DND-41 (cell line): ENCODE measurements around the gene ADIRF.

Experiments
- ATAC-seq: fragments of 200-7000 bp; cut with Tn5 transposase; 3 replicates; pipeline ENCODE4 v1.9.1; 2021; ENCODE audit warnings: low read depth; ENCODE audit not compliant: insufficient read depth
- DNase-seq: peaks from one replicate; pipeline ENCODE4 v3.0.0-alpha.2; 2020
- H2AFZ ChIP-seq: 2 replicates; pipeline ENCODE4 v1.6.0; 2012; ENCODE audit warnings: low read depth, low read length
- H3K27ac ChIP-seq: 2 replicates; pipeline ENCODE4 v1.5.1; 2012; ENCODE audit warnings: low read length, inconsistent platforms
- H3K27me3 ChIP-seq: fragments of 200-600 bp; sonication (generic); 2 replicates; pipeline ENCODE4 v1.6.0; 2012; ENCODE audit warnings: low read length, mild to moderate bottlenecking, inconsistent platforms; ENCODE audit not compliant: insufficient read depth, poor library complexity
- H3K36me3 ChIP-seq: 2 replicates; pipeline ENCODE4 v1.5.1; 2012; ENCODE audit warnings: low read length, inconsistent platforms; ENCODE audit not compliant: insufficient read depth
- H3K4me1 ChIP-seq: 2 replicates; pipeline ENCODE4 v1.5.1; 2012; ENCODE audit warnings: mild to moderate bottlenecking, low read length; ENCODE audit not compliant: insufficient read depth
- H3K4me2 ChIP-seq: 2 replicates; pipeline ENCODE4 v1.6.0; 2012; ENCODE audit warnings: mild to moderate bottlenecking, moderate library complexity, low read length, inconsistent platforms; ENCODE audit not compliant: insufficient read depth
- H3K4me3 ChIP-seq, 2 experiments: fragments of 200-600 bp in 1 of 2; shearing (Covaris generic) in 1 of 2; 2 replicates each; pipeline ENCODE4 v1.5.1; 2012 to 2016; ENCODE audit warnings: inconsistent platforms in 2 of 2, low read length in 2 of 2, mild to moderate bottlenecking in 2 of 2, low read depth in 1 of 2, moderate library complexity in 1 of 2
- H3K79me2 ChIP-seq: 2 replicates; pipeline ENCODE4 v1.6.0; 2012; ENCODE audit warnings: low read length, inconsistent platforms; ENCODE audit not compliant: insufficient read depth
- H3K9ac ChIP-seq: 2 replicates; pipeline ENCODE4 v1.6.0; 2012; ENCODE audit warnings: low read depth, mild to moderate bottlenecking, inconsistent platforms, low read length, moderate library complexity
- H3K9me3 ChIP-seq: 2 replicates; pipeline ENCODE4 v1.5.1; 2012; ENCODE audit warnings: low read length, moderate library complexity, mild to moderate bottlenecking, inconsistent platforms; ENCODE audit not compliant: insufficient read depth, severe bottlenecking
- H4K20me1 ChIP-seq: 2 replicates; pipeline ENCODE4 v1.6.0; 2012; ENCODE audit warnings: low read length; ENCODE audit not compliant: insufficient read depth
- CTCF ChIP-seq: IDR thresholded peaks from 2 replicates; pipeline ENCODE4 v1.5.1; 2012; ENCODE audit warnings: borderline replicate concordance, low read length, moderate library complexity, mild to moderate bottlenecking; ENCODE audit not compliant: poor library complexity, severe bottlenecking; ENCODE audit errors: extremely low read depth
- EZH2 ChIP-seq: IDR thresholded peaks from 3 replicates; pipeline ENCODE4 v1.6.1; 2012; ENCODE audit warnings: borderline replicate concordance, low read depth, mild to moderate bottlenecking, moderate library complexity, low read length, inconsistent platforms; ENCODE audit not compliant: severe bottlenecking

Gene ADIRF

DNA sequence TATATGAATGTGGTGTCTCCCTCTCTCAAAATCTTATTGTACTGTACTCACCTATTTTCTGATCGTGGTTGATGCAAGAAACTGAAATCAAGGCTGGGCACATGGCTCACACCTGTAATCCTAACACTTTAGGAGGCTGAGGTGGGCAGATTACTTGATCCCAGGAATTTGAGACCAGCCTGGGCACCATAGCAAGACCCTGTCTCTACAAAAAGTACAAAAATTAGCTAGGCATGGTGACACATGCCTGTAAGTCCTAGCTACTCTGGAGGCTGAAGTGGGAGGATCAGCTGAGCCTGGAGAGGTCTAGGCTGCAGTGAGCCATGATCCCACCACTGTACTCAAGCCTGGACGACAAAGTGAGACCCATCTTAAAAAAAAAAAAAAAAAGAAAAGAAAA lies 26.9 kb upstream of the ADIRF start:
- peaks cover 5% of the 10 kb centered on the region; the same call in 1 of the 2 replicates for H4K20me1 ChIP-seq
- TF ChIP-seq CTCF (no peak), EZH2 (no peak)
- no peak for DNase-seq
- no peak overlapping the region for H3K4me3 ChIP-seq
- H3K9me3 ChIP-seq, result no peaks in the 10 kb centered on the region
- no peaks in the 10 kb centered on the region for H3K36me3 ChIP-seq
- H3K4me1 ChIP-seq, result peaks cover 4% of the 10 kb centered on the region
- no peak overlapping the region for H3K27ac ChIP-seq
- no peak overlapping the region for H3K4me2 ChIP-seq
- H3K9ac ChIP-seq, result no peak overlapping the region
- no peaks in the 10 kb centered on the region for H3K27me3 ChIP-seq
- H2AFZ ChIP-seq, result no peak overlapping the region
- ATAC-seq, result no peak
- no peaks in the 10 kb centered on the region for H3K79me2 ChIP-seq

GRCh38 chr10:86941991-86942421 lies 26.3 kb upstream of the ADIRF start:
- H3K27me3 ChIP-seq, result no peaks in the 10 kb centered on the region
- H3K4me2 ChIP-seq, result no peak overlapping the region
- no peak overlapping the region for H2AFZ ChIP-seq
- H3K4me3 ChIP-seq, result no peak overlapping the region
- no peaks in the 10 kb centered on the region for H3K36me3 ChIP-seq
- no peak overlapping the region for H3K9ac ChIP-seq
- TF ChIP-seq EZH2, result no peak
- TF ChIP-seq CTCF, result no peak
- peaks cover 6% of the 10 kb centered on the region; the same call in 1 of the 2 replicates for H4K20me1 ChIP-seq
- H3K27ac ChIP-seq, result no peak overlapping the region
- no peak for ATAC-seq
- no peak for DNase-seq
- peaks cover 4% of the 10 kb centered on the region for H3K4me1 ChIP-seq
- no peaks in the 10 kb centered on the region for H3K79me2 ChIP-seq
- no peaks in the 10 kb centered on the region for H3K9me3 ChIP-seq

DNA sequence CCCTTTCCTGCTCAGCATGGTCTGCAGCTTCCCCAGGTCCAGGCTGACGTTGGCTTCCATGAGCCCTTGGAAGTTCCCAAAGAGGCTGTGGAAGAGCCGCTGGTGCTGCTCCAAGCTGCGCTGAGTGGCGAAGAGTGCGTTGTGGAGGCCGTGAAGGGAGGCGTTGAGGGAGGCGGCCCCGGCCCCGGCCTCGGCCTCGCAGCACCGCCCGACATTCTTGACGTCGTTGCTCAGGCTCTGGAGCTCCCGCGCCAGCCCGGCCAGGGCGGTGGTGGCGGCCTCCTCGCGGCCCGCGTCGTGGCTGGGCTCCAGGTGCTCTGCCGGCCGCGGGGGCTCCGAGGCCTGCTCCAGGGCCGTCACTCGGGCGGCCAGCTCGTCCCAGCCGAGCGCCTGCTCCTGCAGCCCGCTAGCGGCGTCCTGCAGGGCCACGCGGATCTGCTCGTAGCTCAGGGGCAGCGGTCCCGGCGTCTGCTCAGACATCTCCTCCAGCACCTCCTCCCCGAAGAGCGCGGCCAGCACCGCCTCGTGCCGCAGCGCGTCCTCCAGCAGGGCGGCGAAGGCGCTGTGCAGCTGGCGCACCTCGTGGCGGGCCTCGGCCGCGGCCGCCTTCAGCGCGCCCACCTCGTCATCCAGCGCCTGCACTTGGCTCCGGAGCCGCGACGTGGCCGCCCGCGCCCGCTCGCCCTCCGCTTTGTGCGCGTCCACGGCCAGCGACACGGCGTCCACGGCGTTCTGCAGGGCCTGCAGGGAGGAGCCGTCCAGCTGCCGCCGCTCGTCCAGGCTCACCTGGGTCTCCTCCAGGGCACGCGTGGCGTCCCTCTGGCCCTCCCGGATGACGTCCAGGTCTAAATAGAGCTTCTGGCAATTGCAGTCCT lies 25.6 kb upstream of the ADIRF start:
- H3K27me3 ChIP-seq, result no peaks in the 10 kb centered on the region
- TF ChIP-seq CTCF (no peak), EZH2 (no peak)
- no peak overlapping the region for H3K4me2 ChIP-seq
- no peak for ATAC-seq
- H3K4me1 ChIP-seq, result peaks cover 4% of the 10 kb centered on the region
- H4K20me1 ChIP-seq, result peaks cover 6% of the 10 kb centered on the region; the same call in 1 of the 2 replicates
- DNase-seq, result no peak
- H3K79me2 ChIP-seq, result no peaks in the 10 kb centered on the region
- H3K36me3 ChIP-seq, result no peaks in the 10 kb centered on the region
- H3K9ac ChIP-seq, result no peak overlapping the region
- no peak overlapping the region for H3K4me3 ChIP-seq
- no peak overlapping the region for H2AFZ ChIP-seq
- no peaks in the 10 kb centered on the region for H3K9me3 ChIP-seq
- no peak overlapping the region for H3K27ac ChIP-seq
